Inflammatory macrophage (primary cell): ENCODE results near the gene DHRSX.
"Not testable (repeated sequence)": the region's sequence is repeated elsewhere in the genome, so short reads cannot be mapped to it uniquely, and the experiment has no call there.

Source experiments
- DNase-seq, 2 donors: peaks; one replicate each; pipeline ENCODE4 v3.0.0-alpha.2; 2020 to 2022

DHRSX gene

GRCh38 chrX:2423899-2424298 lies 76.9 kb downstream of the DHRSX start:
- DNase-seq = no peak

GRCh38 chrX:2423282-2423681 lies 77.5 kb downstream of the DHRSX start:
- DNase-seq = no peak

GRCh38 chrX:2419418-2419817 lies 81.4 kb downstream of the DHRSX start:
- not testable (repeated sequence) for DNase-seq

GRCh38 chrX:2418000-2418399 lies 82.8 kb downstream of the DHRSX start:
- no peak for DNase-seq

GRCh38 chrX:2416851-2417604 lies 83.7 kb downstream of the DHRSX start:
- DNase-seq = no peak

GRCh38 chrX:2414384-2414783 lies 86.4 kb downstream of the DHRSX start:
- DNase-seq = no peak

- DNase-seq = no peak
Observed at GRCh38 chrX:2413969-2414368, 86.8 kb downstream of the DHRSX start.

GRCh38 chrX:2412131-2412530 lies 88.6 kb downstream of the DHRSX start:
- no peak for DNase-seq

- no peak for DNase-seq
Observed at GRCh38 chrX:2410279-2411020, 90.3 kb downstream of the DHRSX start.

GRCh38 chrX:2409796-2410195 lies 91.0 kb downstream of the DHRSX start:
- no peak for DNase-seq

GRCh38 chrX:2408856-2409255 lies 91.9 kb downstream of the DHRSX start:
- DNase-seq = no peak

GRCh38 chrX:2406891-2407518 lies 93.8 kb downstream of the DHRSX start:
- DNase-seq = no peak

GRCh38 chrX:2404776-2405175 lies 96.0 kb downstream of the DHRSX start:
- DNase-seq = no peak

GRCh38 chrX:2402361-2402690 lies 98.5 kb downstream of the DHRSX start:
- no peak for DNase-seq

- no peak for DNase-seq
Observed at GRCh38 chrX:2401590-2402360, 99.0 kb downstream of the DHRSX start.

GRCh38 chrX:2401201-2401589 lies 99.6 kb downstream of the DHRSX start:
- DNase-seq = no peak

- DNase-seq = no peak
Observed at GRCh38 chrX:2398064-2398656, 102.6 kb downstream of the DHRSX start.

- DNase-seq = no peak
Observed at GRCh38 chrX:2397229-2398063, 103.3 kb downstream of the DHRSX start.

GRCh38 chrX:2395261-2395992 lies 105.3 kb downstream of the DHRSX start:
- DNase-seq = no peak

- no peak for DNase-seq
Observed at GRCh38 chrX:2391869-2392606, 108.7 kb downstream of the DHRSX start.
